ENCODE results near the gene PLXNA2.

Gene PLXNA2

GRCh38 chr1:208174200-208174599 lies 70.0 kb downstream of the PLXNA2 start:
- TF ChIP-seq GATA3 (IDR thresholded peaks at IDR 0.05; ENCODE audit: low read depth, low read length) (no peak), GATA2 (IDR thresholded peaks at IDR 0.05; ENCODE audit: low read depth, low read length) (no peak)

GRCh38 chr1:208173749-208174148 lies 70.4 kb downstream of the PLXNA2 start:
- TF ChIP-seq GATA2 (IDR thresholded peaks at IDR 0.05; ENCODE audit: low read depth, low read length) (no peak), GATA3 (IDR thresholded peaks at IDR 0.05; ENCODE audit: low read depth, low read length) (no peak)

- TF ChIP-seq GATA3 (IDR thresholded peaks at IDR 0.05; ENCODE audit: low read depth, low read length) (no peak), GATA2 (IDR thresholded peaks at IDR 0.05; ENCODE audit: low read depth, low read length) (no peak)
These were observed 71.6 kb downstream of the PLXNA2 start for GRCh38 chr1:208172423-208173145.

- TF ChIP-seq GATA2 (IDR thresholded peaks at IDR 0.05; ENCODE audit: low read depth, low read length) (no peak), GATA3 (IDR thresholded peaks at IDR 0.05; ENCODE audit: low read depth, low read length) (no peak)
These were observed 72.4 kb downstream of the PLXNA2 start for GRCh38 chr1:208171616-208172422.

- TF ChIP-seq GATA3 (IDR thresholded peaks at IDR 0.05; ENCODE audit: low read depth, low read length) (no peak), GATA2 (IDR thresholded peaks at IDR 0.05; ENCODE audit: low read depth, low read length) (no peak)
These were observed 73.9 kb downstream of the PLXNA2 start for GRCh38 chr1:208170252-208170651.

- no peak for TF ChIP-seq GATA3 (IDR thresholded peaks at IDR 0.05; ENCODE audit: low read depth, low read length)
- no peak for TF ChIP-seq GATA2 (IDR thresholded peaks at IDR 0.05; ENCODE audit: low read depth, low read length)
These were observed 74.9 kb downstream of the PLXNA2 start for GRCh38 chr1:208169081-208169879.

GRCh38 chr1:208167261-208167869 lies 76.8 kb downstream of the PLXNA2 start:
- TF ChIP-seq GATA3 (IDR thresholded peaks at IDR 0.05; ENCODE audit: low read depth, low read length) (no peak), GATA2 (IDR thresholded peaks at IDR 0.05; ENCODE audit: low read depth, low read length) (no peak)

- TF ChIP-seq GATA2 (IDR thresholded peaks at IDR 0.05; ENCODE audit: low read depth, low read length): no peak
- TF ChIP-seq GATA3 (IDR thresholded peaks at IDR 0.05; ENCODE audit: low read depth, low read length): no peak
These were observed 77.6 kb downstream of the PLXNA2 start for GRCh38 chr1:208166340-208167138.

GRCh38 chr1:208165659-208166058 lies 78.5 kb downstream of the PLXNA2 start:
- TF ChIP-seq GATA2 (IDR thresholded peaks at IDR 0.05; ENCODE audit: low read depth, low read length) (no peak), GATA3 (IDR thresholded peaks at IDR 0.05; ENCODE audit: low read depth, low read length) (no peak)

GRCh38 chr1:208164609-208165008 lies 79.6 kb downstream of the PLXNA2 start:
- TF ChIP-seq GATA3 (IDR thresholded peaks at IDR 0.05; ENCODE audit: low read depth, low read length) (no peak), GATA2 (IDR thresholded peaks at IDR 0.05; ENCODE audit: low read depth, low read length) (no peak)

- no peak for TF ChIP-seq GATA3 (IDR thresholded peaks at IDR 0.05; ENCODE audit: low read depth, low read length)
- no peak; the same call in 1 of the 2 replicates for TF ChIP-seq GATA2 (IDR thresholded peaks at IDR 0.05; ENCODE audit: low read depth, low read length)
These were observed 80.6 kb downstream of the PLXNA2 start for GRCh38 chr1:208163539-208163938.

- TF ChIP-seq GATA2 (IDR thresholded peaks at IDR 0.05; ENCODE audit: low read depth, low read length) (no peak), GATA3 (IDR thresholded peaks at IDR 0.05; ENCODE audit: low read depth, low read length) (no peak)
These were observed 81.3 kb downstream of the PLXNA2 start for GRCh38 chr1:208162903-208163302.
